Transverse colon (tissue), 4 donors: Measurements from ENCODE around the gene SLC35F3. TPM values are rescaled to one million over a fixed set of nuclear protein-coding genes. Genes with fewer than 3 reads are reported as not detected.
"Not testable (repeated sequence)": the region's sequence is repeated elsewhere in the genome, so short reads cannot be mapped to it uniquely, and the experiment has no call there.

Source experiments
- DNase-seq: peaks from one replicate; pipeline ENCODE4 v3.0.0-alpha.2; 2019
- H3K27ac ChIP-seq, 4 donors: fragments of 200-600 bp; sonication (generic); 2 replicates each; pipeline ENCODE4 v1.5.1; 2016 to 2018; ENCODE audit warnings: inconsistent platforms in 4 of 4
- H3K27me3 ChIP-seq: fragments of 200-600 bp; sonication (generic); 2 replicates; pipeline ENCODE4 v1.5.1; 2017; ENCODE audit warnings: inconsistent platforms
- H3K36me3 ChIP-seq, 4 donors: fragments of 200-600 bp; sonication (generic); 2 replicates each; pipeline ENCODE4 v1.5.1; 2017 to 2019; ENCODE audit warnings: inconsistent platforms in 4 of 4
- H3K4me1 ChIP-seq, 4 donors: fragments of 200-600 bp; sonication (generic); 2 replicates each; pipeline ENCODE4 v1.5.1; 2017 to 2020; ENCODE audit warnings: inconsistent platforms in 4 of 4
- H3K4me3 ChIP-seq, 4 donors: fragments of 200-600 bp; sonication (generic); 1 replicate in 1 of 4; 2 replicates in 3 of 4; pipeline versions ENCODE4 v1.5.1 to v1.6.1; 2017 to 2019; ENCODE audit warnings: inconsistent platforms in 4 of 4
- H3K9me3 ChIP-seq, 2 donors: fragments of 200-600 bp; sonication (generic); 2 replicates each; pipeline ENCODE4 v1.5.1; 2017 to 2019; ENCODE audit warnings: inconsistent platforms in 2 of 2
- EP300 ChIP-seq: sonication (generic); formaldehyde crosslinking; IDR thresholded peaks from one replicate; pipeline ENCODE4 v1.6.1; 2017; ENCODE audit warnings: antibody characterized with exemption, low read depth
- POLR2A ChIP-seq: fragments of 450-650 bp; IDR thresholded peaks from one replicate; pipeline ENCODE4 v1.6.1; 2016; ENCODE audit warnings: antibody characterized with exemption, mild to moderate bottlenecking, moderate library complexity
- POLR2AphosphoS5 ChIP-seq, 3 donors: sonication (generic); formaldehyde crosslinking; IDR thresholded peaks; one replicate each; pipeline ENCODE4 v1.6.1; 2016; ENCODE audit warnings: antibody characterized with exemption in 3 of 3
- WGBS, 2 donors: methylation state at CpG; one replicate each; pipeline ENCODE4 v1.1.5; 2018; ENCODE audit warnings: low coverage in 1 of 2; 5-methylcytosine and 5-hydroxymethylcytosine counted together
- in situ Hi-C, 4 donors: fragments of 200-750 bp; cut with MboI; loops; one replicate each; pipeline versions ENCODE4 v1.15.0 to v1.15.1; 2017; ENCODE audit warnings: low sequenced_read_pairs in 3 of 4, low pct_ligation_motif_present in 1 of 4, low pct_unique_long_range_greater_than_20kb in 1 of 4
- intact Hi-C: fragments of 100-400 bp; cut with DNase I; formaldehyde crosslinking; loops from one replicate; pipeline ENCODE4 v1.15.1; 2023; ENCODE audit warnings: low total_unique reads
- total RNA-seq, 4 donors: library from RNA; depleted of rRNA; stranded (reverse); fragments of >200 nt; gene quantifications; one replicate each; pipeline ENCODE4 v1.1.0, GENCODE V29; 2016
- TF ChIP-seq, protein P1 (sequence below), 5 experiments: fragments of 200-600 bp in 3 of 5; fragments of 450-650 bp in 2 of 5; sonication (generic) in 3 of 5; IDR thresholded peaks; 1 replicate in 2 of 5; 2 replicates in 3 of 5; pipeline ENCODE4 v1.5.1; 2016 to 2017; ENCODE audit warnings: antibody characterized with exemption in 5 of 5, inconsistent platforms in 3 of 5, mild to moderate bottlenecking in 2 of 5, moderate library complexity in 1 of 5

SLC35F3 gene
- total RNA-seq, 4 donors from 2014 or later = not detected

- intact Hi-C loops = no loop called here
- no peaks in the 10 kb centered on the region for H3K4me1 ChIP-seq
- WGBS, 2 donors = 65 to 74% methylated on average over 4 of the region's 4 CpGs
- DNase-seq = no peak
- in situ Hi-C loops = no loop called here
- H3K36me3 ChIP-seq = no peaks in the 10 kb centered on the region
- H3K4me3 ChIP-seq = no peak overlapping the region
- no peaks in the 10 kb centered on the region for H3K9me3 ChIP-seq
- H3K27ac ChIP-seq = no peak overlapping the region
- peaks cover 27% of the 10 kb centered on the region for H3K27me3 ChIP-seq
- no peak for TF ChIP-seq EP300
- TF ChIP-seq, protein P1, sequence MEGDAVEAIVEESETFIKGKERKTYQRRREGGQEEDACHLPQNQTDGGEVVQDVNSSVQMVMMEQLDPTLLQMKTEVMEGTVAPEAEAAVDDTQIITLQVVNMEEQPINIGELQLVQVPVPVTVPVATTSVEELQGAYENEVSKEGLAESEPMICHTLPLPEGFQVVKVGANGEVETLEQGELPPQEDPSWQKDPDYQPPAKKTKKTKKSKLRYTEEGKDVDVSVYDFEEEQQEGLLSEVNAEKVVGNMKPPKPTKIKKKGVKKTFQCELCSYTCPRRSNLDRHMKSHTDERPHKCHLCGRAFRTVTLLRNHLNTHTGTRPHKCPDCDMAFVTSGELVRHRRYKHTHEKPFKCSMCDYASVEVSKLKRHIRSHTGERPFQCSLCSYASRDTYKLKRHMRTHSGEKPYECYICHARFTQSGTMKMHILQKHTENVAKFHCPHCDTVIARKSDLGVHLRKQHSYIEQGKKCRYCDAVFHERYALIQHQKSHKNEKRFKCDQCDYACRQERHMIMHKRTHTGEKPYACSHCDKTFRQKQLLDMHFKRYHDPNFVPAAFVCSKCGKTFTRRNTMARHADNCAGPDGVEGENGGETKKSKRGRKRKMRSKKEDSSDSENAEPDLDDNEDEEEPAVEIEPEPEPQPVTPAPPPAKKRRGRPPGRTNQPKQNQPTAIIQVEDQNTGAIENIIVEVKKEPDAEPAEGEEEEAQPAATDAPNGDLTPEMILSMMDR (IDR thresholded peaks at IDR 0.05) = no peak
- no peak for TF ChIP-seq POLR2AphosphoS5 (IDR thresholded peaks at IDR 0.05)
- TF ChIP-seq POLR2A = no peak
Observed at GRCh38 chr1:234348964-234349363, 444.5 kb downstream of the SLC35F3 start.

DNA sequence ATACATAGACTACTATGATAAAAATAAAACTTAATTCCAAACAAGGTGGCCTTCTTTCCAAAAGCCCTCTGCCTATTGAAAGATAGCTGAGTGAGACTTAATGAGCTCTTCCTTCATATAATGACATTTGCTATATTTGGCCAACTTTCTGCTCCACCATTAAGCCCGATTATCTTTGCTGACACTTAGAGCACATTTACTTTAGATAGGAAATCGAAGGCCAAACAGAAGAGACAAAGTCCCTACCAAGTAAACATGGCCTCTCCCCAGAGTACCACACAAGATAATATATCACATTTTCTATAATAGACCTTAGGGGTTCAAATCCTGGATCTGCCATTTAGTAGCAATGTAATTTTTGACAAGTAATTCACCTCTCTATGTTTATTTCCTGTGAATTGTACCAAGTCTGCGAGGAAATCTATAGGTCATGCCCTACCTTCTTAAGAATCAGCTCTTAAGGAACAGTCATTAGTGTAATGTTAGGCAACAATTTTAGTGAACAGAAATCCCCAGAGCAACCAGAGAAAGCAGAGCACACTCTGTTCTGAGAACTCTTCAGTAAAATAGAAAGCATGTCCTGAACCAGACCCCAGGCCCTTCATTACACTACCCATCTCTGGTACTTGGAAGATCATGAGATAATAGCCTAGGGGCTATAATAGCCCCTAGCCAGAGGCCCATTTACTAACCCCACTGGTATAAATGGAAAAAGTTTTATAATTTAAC, 451.5 kb downstream of the SLC35F3 start:
- H3K27me3 ChIP-seq = peaks cover 18% of the 10 kb centered on the region
- H3K27ac ChIP-seq = no peak overlapping the region
- H3K4me3 ChIP-seq = no peak overlapping the region
- WGBS, 2 donors = 70 to 72% methylated on average over 3 of the region's 3 CpGs
- no peak for DNase-seq
- intact Hi-C loops (no loop called here), in situ Hi-C loops (no loop called here)
- H3K36me3 ChIP-seq = no peaks in the 10 kb centered on the region
- TF ChIP-seq, protein P1 (IDR thresholded peaks at IDR 0.05) = no peak
- TF ChIP-seq POLR2A = no peak
- no peak for TF ChIP-seq EP300
- TF ChIP-seq POLR2AphosphoS5 (IDR thresholded peaks at IDR 0.05) = no peak
- H3K9me3 ChIP-seq = no peaks in the 10 kb centered on the region
- H3K4me1 ChIP-seq = no peaks in the 10 kb centered on the region

- H3K4me1 ChIP-seq, in situ Hi-C loops, H3K36me3 ChIP-seq, intact Hi-C loops, H3K9me3 ChIP-seq: not testable (repeated sequence)
- peak; percentile 57 for DNase-seq
- Histone ChIP-seq H3K4me3 (peak overlapping the region in 3 of 4 donors; percentile 17 to 43 (median 33)), H3K27me3 (peaks cover 11% of the 10 kb centered on the region), H3K27ac (peak overlapping the region in 2 of 4 donors; percentile 29 to 30)
- TF ChIP-seq POLR2AphosphoS5 (IDR thresholded peaks at IDR 0.05) (peak in 1 of 3 donors; percentile 20), POLR2A (peak; percentile 41)
- 52 to 70% methylated on average over 6 to 34 of the region's 35 CpGs for WGBS, 2 donors
Observed at GRCh38 chr1:234356615-234357269, 452.3 kb downstream of the SLC35F3 start.

GRCh38 chr1:234357831-234358230, 453.4 kb downstream of the SLC35F3 start:
- Histone ChIP-seq H3K9me3 (no peaks in the 10 kb centered on the region), H3K27me3 (peaks cover 3% of the 10 kb centered on the region), H3K36me3 (no peaks in the 10 kb centered on the region), H3K27ac (no peak overlapping the region), H3K4me3 (no peak overlapping the region), H3K4me1 (no peaks in the 10 kb centered on the region)
- TF ChIP-seq POLR2AphosphoS5 (IDR thresholded peaks at IDR 0.05) = no peak
- no peak for TF ChIP-seq POLR2A
- no peak for TF ChIP-seq EP300
- TF ChIP-seq, protein P1 (IDR thresholded peaks at IDR 0.05) = no peak
- DNase-seq = no peak
- in situ Hi-C loops (no loop called here), intact Hi-C loops (no loop called here)
